ENCODE results near the gene ARL5A.

The ARL5A gene

GRCh38 chr2:151840216-151841046, 12.2 kb upstream of the ARL5A start:
- DNase-seq = no peak

- DNase-seq = no peak
Measured at GRCh38 chr2:151837926-151838325, 9.7 kb upstream of the ARL5A start.

GRCh38 chr2:151833984-151834383, 5.8 kb upstream of the ARL5A start:
- no peak for DNase-seq

- DNase-seq = no peak
Measured at GRCh38 chr2:151830961-151831360, 2.7 kb upstream of the ARL5A start.

- no peak for DNase-seq
Measured at GRCh38 chr2:151828890-151829324, 686 bp upstream of the ARL5A start.

GRCh38 chr2:151827564-151828142, 568 bp downstream of the ARL5A start:
- no peak for DNase-seq

GRCh38 chr2:151826737-151827157, 1.5 kb downstream of the ARL5A start:
- DNase-seq = no peak

- no peak for DNase-seq
Measured at GRCh38 chr2:151824886-151825285, 3.3 kb downstream of the ARL5A start.

GRCh38 chr2:151823651-151824050, 4.6 kb downstream of the ARL5A start:
- no peak for DNase-seq

- DNase-seq = no peak
Measured at GRCh38 chr2:151819920-151820319, 8.3 kb downstream of the ARL5A start.

GRCh38 chr2:151817929-151818328, 10.3 kb downstream of the ARL5A start:
- DNase-seq = no peak

- DNase-seq = no peak
Measured at GRCh38 chr2:151816843-151817242, 11.4 kb downstream of the ARL5A start.

- DNase-seq = no peak
Measured at GRCh38 chr2:151815821-151816489, 12.3 kb downstream of the ARL5A start.

GRCh38 chr2:151810489-151810888, 17.7 kb downstream of the ARL5A start:
- no peak for DNase-seq

- no peak for DNase-seq
Measured at GRCh38 chr2:151809073-151809383, 19.2 kb downstream of the ARL5A start.

- no peak for DNase-seq
Measured at GRCh38 chr2:151808258-151809072, 19.8 kb downstream of the ARL5A start.

GRCh38 chr2:151805961-151806360, 22.3 kb downstream of the ARL5A start:
- no peak for DNase-seq

- no peak for DNase-seq
Measured at GRCh38 chr2:151805343-151805742, 22.9 kb downstream of the ARL5A start.

GRCh38 chr2:151803811-151804210, 24.4 kb downstream of the ARL5A start:
- DNase-seq = no peak

GRCh38 chr2:151802315-151802714, 25.9 kb downstream of the ARL5A start:
- DNase-seq = no peak

GRCh38 chr2:151799886-151800292, 28.3 kb downstream of the ARL5A start:
- no peak for DNase-seq

- no peak for DNase-seq
Measured at GRCh38 chr2:151796774-151797173, 31.4 kb downstream of the ARL5A start.

GRCh38 chr2:151795646-151796240, 32.5 kb downstream of the ARL5A start:
- DNase-seq = no peak
